Sciatic nerve (tissue), 2 donors: ENCODE results near the gene DAND5. TPM values are rescaled to one million over a fixed set of nuclear protein-coding genes. Genes with fewer than 3 reads are reported as not detected.
"Not testable (repeated sequence)": the region's sequence is repeated elsewhere in the genome, so short reads cannot be mapped to it uniquely, and the experiment has no call there.

Experiments
- ATAC-seq: fragments of 200-7000 bp; cut with Tn5 transposase; one replicate; pipeline ENCODE4 v1.9.1; 2020; ENCODE audit warnings: mild to moderate bottlenecking, moderate library complexity
- DNase-seq: peaks from one replicate; pipeline ENCODE4 v3.0.0-alpha.2; 2020; ENCODE audit warnings: low spot score
- intact Hi-C: fragments of 100-400 bp; cut with DNase I; formaldehyde crosslinking; loops from one replicate; pipeline ENCODE4 v1.14.2; 2022
- total RNA-seq: library from RNA; stranded (reverse); fragmentation: NEBNext Ultra II Directional; extraction: Animal tissue kit (Norgen Biotek cat#: 25700); gene quantifications from one replicate; pipeline ENCODE4 v1.2.1, GENCODE V29; 2021
- donor health status: DM: no; HTN: no; CAD: no.
- donor health status: DM: no; HTN: no; CAD: no.

Gene DAND5
- total RNA-seq, 1 donor from 2014 or later = not detected

DNA sequence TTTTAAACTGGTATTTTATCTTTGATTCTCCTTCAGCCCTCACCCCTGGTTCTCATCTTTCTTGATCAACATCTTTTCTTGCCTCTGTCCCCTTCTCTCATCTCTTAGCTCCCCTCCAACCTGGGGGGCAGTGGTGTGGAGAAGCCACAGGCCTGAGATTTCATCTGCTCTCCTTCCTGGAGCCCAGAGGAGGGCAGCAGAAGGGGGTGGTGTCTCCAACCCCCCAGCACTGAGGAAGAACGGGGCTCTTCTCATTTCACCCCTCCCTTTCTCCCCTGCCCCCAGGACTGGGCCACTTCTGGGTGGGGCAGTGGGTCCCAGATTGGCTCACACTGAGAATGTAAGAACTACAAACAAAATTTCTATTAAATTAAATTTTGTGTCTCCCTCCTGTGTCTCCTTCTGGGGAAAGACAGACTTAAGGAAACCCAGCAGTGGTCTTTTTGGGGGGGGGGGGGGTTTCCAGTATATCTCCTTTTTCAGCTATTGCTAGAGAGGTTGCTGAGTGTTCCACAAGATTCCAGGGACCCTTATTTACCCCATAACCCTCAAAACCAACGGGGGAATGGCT, 25.2 kb upstream of the DAND5 start:
- intact Hi-C loops = no loop called here
- DNase-seq = no peak

DNA sequence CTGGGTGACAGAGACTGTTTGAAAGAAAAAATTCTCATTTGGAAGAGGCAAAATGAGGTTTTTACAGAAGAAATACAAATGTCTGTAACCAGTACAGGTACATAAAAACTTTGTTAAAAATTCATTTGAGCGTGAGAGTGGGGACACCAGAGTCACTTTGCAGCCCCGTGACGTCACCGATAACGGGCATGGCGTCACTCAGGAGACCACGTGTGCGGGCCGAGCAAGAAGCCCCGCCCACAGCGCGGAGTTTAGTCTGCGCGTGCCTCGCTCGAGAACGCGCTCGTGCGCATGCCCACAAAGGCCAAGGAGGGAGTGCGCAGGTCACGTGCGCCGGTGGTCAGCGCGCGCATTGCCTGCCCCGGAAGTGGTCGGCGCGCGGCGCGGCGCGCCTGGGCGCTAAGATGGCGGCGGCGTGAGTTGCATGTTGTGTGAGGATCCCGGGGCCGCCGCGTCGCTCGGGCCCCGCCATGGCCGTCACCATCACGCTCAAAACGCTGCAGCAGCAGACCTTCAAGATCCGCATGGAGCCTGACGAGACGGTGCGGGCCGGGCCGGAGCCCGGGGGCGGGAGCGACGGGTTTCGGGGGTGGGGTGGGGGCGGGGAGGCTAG, 23.8 kb upstream of the DAND5 start, which contains the start of gene RAD23A:
Gene RAD23A (plus strand): TSS at position 384 of the 613 bp plus-strand sequence. CDS start 87 bp downstream, at position 471.
- peak; percentile 99 for DNase-seq
- intact Hi-C loops = no loop called here
- peak; percentile 98 for ATAC-seq

More for the DNA sequence above, 25.2 kb upstream of the DAND5 start:
- ATAC-seq = no peak

DNA sequence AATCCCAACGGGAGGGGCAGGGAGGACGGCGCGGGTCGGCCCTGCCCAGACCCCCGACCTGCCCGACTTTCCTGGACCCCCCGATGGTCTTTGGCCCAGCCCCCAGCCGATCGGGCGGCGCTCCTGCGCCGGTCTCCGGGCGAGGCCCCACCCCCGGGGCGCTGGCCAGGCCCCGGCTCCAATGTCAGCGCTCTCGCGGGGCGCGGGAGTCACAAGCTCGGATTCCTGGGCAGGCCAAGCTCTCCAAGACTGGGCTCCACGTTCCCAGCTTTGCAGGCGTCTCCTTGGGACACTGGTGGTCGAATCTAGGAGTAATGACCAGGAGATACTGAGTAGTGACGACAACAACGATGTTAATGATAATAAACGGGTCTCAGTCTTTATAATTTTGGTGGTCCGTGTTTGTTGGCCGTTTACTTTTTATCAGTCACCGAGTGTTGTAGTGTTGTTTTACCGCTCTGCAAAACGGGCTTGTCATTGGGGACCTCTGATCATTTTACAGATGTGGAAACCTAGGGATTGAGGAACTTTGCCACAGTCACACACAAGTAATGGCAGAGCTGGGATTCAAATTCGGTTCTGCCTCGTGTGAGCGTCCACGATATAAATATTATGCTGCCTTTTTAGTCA, 23.2 kb upstream of the DAND5 start:
- DNase-seq = peak; percentile 79
- ATAC-seq = peak; percentile 71
- intact Hi-C loops = no loop called here

DNA sequence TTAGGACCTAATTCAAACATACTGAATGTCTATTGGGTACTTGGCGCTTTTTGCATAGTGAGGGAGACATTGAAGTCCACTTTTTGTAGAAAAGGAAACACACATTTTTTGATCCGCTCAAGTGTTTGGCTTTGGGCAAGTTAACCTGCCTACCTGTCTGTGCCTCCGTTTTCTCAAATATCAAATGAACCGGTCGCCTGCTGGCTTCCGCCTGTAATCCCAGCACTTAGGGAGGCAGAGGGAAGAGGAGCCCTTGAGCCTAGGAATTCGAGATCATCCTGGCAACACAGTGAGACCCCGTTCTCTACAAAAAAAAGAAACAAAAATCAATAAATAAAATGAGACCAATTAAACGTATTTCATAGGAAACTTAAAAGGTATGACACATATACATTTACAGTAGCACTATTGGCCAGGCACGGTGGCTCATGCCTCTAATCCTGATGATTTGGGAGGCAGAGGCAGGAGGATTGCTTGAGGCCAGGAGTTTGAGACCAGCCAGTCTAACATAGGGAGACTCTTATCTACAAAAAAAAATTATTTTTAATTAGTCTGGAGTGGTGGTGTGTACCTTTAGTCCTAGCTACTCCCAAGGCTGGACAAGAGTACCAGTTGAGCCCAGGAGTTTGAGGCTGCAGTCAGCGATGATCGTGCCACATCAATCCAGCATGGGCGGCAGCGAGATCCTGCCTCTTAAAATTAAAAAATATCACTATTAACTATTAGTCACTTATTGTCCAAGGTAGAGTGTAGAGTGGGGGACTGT, 22.5 kb upstream of the DAND5 start:
- no peak for DNase-seq
- intact Hi-C loops = no loop called here
- ATAC-seq = no peak

DNA sequence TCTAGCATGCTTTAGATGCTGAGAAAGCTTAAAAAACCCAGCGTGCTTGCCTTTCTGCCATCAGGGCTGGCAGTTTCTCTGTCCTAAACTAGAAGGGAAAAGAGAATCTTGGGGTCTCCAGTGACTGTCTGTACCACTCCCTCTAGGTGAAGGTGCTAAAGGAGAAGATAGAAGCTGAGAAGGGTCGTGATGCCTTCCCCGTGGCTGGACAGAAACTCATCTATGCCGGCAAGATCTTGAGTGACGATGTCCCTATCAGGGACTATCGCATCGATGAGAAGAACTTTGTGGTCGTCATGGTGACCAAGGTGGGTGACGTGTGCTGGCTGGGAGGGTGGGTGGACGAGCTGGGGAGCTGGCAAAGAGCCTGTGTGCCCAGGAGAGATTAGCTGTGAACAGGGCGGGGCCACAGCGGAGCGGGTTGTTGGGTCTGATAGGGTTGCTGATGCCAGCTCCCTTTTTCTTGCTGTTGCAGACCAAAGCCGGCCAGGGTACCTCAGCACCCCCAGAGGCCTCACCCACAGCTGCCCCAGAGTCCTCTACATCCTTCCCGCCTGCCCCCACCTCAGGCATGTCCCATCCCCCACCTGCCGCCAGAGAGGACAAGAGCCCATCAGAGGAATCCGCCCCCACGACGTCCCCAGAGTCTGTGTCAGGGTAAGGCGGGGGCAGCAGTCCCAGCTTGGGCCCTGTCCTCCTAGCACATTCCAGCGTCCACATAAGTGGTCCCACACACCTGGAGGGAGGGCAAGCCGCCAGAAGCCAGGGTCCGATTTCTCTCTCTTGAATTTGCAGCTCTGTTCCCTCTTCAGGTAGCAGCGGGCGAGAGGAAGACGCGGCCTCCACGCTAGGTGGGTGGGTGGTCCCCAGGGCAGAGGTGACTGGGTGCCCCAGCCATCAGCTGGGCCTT, 21.4 kb upstream of the DAND5 start:
- ATAC-seq (no peak), DNase-seq (no peak)
- intact Hi-C loops = no loop called here

DNA sequence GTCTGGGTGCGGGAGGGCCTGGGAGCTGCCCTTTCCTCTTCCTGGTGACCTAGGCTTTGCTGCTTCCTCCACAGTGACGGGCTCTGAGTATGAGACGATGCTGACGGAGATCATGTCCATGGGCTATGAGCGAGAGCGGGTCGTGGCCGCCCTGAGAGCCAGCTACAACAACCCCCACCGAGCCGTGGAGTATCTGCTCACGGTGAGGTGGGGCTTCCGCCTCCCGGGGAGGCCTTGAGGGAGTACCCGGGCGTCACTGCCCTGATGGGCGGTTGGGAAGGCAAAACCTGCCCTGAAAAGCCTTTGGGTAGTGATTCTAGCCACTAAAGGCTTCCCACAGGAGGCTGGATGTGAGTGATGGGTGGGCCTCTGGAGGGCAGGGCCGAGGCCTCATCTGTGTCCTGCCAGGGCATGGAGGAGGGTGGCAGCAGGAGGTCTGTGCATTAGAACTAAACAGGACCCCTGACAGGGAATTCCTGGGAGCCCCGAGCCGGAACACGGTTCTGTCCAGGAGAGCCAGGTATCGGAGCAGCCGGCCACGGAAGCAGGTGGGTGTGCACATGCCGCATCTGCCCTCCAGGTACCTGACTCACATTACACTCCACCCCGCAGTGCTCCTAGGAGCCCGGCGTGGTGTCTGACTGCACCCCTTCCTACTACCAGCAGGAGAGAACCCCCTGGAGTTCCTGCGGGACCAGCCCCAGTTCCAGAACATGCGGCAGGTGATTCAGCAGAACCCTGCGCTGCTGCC, 20.6 kb upstream of the DAND5 start:
- intact Hi-C loops = no loop called here
- ATAC-seq (no peak), DNase-seq (no peak)

DNA sequence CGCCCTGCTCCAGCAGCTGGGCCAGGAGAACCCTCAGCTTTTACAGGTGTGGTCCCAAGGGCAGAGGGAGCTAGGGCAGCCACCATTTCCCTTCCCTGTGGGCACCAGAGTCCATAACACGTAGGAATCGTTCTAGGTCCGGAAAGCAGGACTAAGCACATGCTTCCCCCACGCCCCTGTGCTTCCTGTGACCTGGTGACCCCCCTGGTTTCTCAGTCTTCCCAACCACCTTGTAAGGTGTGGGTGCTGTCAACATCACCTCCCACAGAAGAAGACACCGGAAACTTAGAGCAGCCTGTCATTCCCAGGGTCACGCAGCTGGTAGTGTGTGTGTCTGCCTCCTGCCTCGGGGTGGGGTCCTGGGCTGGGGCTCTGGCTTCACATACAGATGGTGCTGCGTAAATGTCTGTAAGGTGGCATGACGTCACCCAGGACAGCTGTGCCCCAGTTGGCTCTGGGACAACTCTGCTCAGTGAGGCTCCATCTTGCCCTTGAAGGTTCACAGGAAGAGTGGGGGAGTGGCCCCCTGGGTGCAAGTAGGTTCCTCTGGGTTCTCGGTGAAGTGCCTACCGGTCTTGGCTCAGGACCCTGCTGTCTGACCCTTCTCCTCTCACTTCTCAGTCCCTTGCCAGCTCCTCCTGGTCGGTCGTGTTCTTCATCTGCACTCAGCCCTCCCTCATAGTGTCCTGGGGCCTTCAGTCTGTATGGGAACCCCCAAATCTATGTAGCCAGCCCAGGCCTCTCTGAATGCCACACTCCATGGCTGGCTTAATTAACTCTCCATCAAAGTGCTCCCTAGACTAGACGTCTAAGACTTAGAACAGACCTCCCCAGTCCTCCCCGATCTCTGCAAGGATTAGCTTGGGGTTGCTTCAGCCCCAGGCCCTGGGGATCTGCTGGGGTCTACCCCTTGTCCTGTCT, 19.8 kb upstream of the DAND5 start:
- DNase-seq (no peak), ATAC-seq (no peak)
- intact Hi-C loops = no loop called here

DNA sequence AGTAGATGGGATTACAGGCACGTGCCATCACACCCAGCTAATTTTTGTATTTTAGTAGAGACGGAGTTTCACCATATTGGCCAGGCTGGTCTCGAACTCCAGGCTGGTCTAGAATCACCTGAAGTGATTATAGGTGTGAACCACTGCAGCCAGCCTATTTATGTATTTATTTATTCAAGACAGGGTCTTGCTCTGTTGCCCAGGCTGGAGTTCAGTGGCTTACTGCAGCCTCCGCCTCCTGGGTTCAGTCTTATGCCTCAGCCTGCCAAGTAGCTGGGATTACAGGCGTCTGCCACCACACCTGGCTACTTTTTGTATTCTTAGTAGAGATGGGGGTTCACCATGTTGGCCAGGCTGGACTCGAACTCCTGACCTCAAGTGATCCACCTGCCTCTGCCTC, 17.3 kb upstream of the DAND5 start:
- DNase-seq, intact Hi-C loops, ATAC-seq: not testable (repeated sequence)

DNA sequence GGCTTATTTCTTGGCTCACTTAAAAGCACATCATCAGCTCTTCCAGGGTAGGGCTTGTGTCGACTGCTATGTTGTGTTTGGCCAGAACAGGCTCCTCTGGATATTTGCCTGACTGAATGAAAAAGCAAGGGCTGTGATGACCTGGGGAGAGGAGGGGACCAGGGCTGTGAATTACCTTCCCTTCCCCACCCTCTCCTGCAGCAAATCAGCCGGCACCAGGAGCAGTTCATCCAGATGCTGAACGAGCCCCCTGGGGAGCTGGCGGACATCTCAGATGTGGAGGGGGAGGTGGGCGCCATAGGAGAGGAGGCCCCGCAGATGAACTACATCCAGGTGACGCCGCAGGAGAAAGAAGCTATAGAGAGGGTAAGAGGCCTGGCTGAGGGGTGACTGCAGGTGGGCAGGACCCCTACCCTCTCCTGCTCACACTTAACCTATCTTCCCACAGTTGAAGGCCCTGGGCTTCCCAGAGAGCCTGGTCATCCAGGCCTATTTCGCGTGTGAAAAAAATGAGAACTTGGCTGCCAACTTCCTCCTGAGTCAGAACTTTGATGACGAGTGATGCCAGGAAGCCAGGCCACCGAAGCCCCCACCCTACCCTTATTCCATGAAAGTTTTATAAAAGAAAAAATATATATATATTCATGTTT, 16.8 kb upstream of the DAND5 start:
- intact Hi-C loops = no loop called here
- DNase-seq (no peak), ATAC-seq (no peak)

DNA sequence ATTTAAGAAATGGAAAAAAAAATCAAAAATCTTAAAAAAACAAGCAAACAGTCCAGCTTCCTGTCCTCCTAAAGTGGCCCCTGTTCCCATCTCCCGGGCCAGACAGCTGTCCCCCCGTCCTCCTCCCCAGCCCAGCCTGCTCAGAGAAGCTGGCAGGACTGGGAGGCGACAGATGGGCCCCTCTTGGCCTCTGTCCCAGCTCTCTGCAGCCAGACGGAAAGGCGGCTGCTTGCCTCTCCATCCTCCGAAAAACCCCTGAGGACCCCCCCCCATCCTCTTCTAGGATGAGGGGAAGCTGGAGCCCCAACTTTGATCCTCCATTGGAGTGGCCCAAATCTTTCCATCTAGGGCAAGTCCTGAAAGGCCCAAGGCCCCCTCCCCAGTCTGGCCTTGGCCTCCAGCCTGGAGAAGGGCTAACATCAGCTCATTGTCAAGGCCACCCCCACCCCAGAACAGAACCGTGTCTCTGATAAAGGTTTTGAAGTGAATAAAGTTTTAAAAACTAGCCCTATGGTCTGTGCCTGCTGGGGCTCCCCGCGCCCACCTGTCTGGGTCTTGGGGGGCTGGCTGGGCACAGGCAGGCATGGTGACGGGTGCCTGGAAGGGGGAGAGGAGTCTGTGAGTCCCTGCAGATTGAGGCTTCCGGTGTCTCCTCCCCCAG, 16.1 kb upstream of the DAND5 start:
- ATAC-seq (no peak), DNase-seq (no peak)
- intact Hi-C loops = no loop called here

DNA sequence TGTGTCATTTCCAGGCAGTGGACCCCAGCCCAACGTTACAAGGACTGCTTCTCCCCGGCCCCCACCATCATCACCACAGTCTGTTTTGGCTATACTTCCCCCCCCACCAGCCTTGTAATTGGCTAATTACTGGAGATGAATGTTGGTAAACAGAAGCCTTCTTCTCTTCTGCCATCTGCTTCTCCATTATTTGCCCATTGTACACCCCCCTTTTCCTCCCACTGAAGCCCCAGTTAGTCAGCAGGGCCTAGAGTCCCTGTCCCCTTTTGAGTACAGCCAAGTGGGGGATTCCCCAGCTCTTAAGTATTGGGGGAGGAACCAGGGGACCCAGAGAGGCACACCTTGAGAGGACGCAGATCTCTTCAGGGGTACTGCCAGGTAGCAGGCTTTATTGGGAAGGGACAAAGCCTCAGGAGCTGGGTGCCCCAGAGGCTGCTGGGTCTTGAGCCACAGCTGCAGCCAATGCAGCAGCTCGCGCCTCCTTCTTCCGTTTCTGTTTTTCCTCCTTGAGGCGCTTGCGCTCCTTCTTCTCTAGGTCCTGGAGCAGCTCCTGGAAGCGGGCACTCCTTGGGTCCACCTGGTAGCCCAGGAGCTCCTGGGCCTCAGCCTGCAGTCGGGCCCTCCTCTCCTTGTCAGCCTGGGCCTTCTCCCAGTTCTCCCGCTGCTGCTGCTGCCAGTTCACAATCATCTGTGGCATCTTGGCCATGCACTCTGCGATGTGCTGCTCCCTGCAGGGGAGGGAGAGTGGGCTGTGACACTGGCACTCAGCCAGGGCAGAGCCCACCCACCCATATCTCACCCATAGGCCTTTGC, 15.4 kb upstream of the DAND5 start:
- DNase-seq (no peak), ATAC-seq (no peak)
- intact Hi-C loops = no loop called here

DNA sequence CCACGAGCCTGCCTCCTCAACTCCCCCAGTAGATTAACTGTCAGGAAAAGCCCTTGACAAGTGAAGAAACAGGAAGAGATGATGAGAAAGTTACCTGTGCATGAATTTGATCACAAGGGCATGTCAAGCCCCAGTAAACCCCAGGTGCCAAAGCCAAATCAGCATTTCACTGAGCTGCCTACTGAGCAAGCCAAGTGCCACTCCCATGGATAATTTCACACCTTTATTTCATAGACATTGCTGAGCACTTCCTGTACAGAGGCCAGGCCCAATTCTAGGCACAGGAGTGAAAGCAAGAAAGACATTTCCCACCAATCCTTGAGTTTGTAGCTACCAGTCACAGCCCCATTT, 14.8 kb upstream of the DAND5 start:
- ATAC-seq (no peak), DNase-seq (no peak)
- intact Hi-C loops = no loop called here

DNA sequence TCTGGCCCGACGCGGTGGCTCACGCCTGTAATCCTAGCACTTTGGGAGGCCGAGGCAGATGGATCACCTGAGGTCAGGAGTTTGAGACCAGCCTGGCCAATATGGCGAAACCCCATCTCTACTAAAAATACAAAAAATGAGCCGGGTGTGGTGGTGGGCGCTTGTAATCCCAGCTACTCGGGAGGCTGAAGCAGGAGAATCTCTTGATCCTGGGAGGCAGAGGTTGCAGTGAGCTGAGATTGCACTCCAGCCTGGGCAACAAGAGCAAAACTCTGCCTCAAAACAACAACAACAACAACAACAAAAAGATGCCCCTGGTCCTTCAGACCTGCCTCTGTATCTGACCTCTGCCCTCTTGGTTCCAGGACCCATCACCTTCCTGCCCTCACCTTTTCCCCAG, 13.8 kb upstream of the DAND5 start:
- ATAC-seq, intact Hi-C loops, DNase-seq: not testable (repeated sequence)

DNA sequence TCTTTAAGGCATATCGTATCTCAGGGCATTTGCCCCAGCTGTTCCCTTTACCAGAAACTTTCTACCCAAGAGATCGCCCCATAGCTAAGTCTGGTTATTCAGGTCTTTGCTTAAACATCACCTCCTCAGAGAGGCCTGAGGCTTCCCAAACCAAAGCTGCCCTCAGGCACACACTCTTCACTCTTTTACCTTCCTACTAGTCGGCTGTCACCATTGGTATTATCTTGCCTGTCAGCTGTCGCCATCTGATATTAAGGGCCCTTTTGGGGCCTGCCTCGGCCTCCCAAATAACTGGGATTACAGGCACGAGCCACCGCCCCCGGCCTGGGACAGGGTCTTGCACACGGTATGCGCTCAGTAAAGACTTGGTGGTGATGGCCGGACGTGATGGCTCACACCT, 13.4 kb upstream of the DAND5 start:
- intact Hi-C loops = no loop called here
- DNase-seq = no peak
- no peak for ATAC-seq
